ENCODE measurements around the gene GPR146.

DNA sequence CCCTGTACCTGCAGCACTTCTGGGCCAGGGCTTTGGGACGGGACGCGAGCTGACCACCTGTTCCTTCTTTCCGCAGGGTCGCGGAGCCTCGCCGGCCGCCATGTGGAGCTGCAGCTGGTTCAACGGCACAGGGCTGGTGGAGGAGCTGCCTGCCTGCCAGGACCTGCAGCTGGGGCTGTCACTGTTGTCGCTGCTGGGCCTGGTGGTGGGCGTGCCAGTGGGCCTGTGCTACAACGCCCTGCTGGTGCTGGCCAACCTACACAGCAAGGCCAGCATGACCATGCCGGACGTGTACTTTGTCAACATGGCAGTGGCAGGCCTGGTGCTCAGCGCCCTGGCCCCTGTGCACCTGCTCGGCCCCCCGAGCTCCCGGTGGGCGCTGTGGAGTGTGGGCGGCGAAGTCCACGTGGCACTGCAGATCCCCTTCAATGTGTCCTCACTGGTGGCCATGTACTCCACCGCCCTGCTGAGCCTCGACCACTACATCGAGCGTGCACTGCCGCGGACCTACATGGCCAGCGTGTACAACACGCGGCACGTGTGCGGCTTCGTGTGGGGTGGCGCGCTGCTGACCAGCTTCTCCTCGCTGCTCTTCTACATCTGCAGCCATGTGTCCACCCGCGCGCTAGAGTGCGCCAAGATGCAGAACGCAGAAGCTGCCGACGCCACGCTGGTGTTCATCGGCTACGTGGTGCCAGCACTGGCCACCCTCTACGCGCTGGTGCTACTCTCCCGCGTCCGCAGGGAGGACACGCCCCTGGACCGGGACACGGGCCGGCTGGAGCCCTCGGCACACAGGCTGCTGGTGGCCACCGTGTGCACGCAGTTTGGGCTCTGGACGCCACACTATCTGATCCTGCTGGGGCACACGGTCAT lies 13.3 kb downstream of the GPR146 start:
- TF ChIP-seq, protein P1, sequence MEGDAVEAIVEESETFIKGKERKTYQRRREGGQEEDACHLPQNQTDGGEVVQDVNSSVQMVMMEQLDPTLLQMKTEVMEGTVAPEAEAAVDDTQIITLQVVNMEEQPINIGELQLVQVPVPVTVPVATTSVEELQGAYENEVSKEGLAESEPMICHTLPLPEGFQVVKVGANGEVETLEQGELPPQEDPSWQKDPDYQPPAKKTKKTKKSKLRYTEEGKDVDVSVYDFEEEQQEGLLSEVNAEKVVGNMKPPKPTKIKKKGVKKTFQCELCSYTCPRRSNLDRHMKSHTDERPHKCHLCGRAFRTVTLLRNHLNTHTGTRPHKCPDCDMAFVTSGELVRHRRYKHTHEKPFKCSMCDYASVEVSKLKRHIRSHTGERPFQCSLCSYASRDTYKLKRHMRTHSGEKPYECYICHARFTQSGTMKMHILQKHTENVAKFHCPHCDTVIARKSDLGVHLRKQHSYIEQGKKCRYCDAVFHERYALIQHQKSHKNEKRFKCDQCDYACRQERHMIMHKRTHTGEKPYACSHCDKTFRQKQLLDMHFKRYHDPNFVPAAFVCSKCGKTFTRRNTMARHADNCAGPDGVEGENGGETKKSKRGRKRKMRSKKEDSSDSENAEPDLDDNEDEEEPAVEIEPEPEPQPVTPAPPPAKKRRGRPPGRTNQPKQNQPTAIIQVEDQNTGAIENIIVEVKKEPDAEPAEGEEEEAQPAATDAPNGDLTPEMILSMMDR (IDR thresholded peaks at IDR 0.05) = no peak
- TF ChIP-seq POLR2A (IDR thresholded peaks at IDR 0.05) = no peak
